GM12864 (cell line): Measurements from ENCODE around the gene TMEM25.

Experiments
- DNase-seq: peaks from one replicate; pipeline ENCODE4 v3.0.0-alpha.2; 2011; ENCODE audit warnings: low read depth
- H3K4me3 ChIP-seq: 2 replicates; pipeline ENCODE4 v1.5.1; 2011; ENCODE audit warnings: mild to moderate bottlenecking, low read depth, low read length, control low read depth
- TF ChIP-seq, protein P1 (sequence below): IDR thresholded peaks from 2 replicates; pipeline ENCODE4 v1.5.1; 2011; ENCODE audit warnings: low read depth, mild to moderate bottlenecking, moderate library complexity, low read length, control low read depth, inconsistent platforms; ENCODE audit errors: missing control alignments

TMEM25 gene

DNA sequence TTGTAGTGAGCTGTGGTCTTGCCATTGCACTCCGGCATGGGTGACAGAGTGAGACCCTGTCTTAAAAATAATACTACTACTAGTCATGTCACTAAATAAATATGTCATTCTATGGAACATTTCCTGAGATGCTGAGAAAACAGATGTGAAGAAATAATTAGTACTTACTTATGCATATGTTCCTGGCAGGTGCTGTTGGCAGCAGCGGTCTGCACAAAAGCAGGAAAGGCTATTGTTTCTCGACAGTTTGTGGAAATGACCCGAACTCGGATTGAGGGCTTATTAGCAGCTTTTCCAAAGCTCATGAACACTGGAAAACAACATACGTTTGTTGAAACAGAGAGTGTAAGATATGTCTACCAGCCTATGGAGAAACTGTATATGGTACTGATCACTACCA lies 50.1 kb downstream of the TMEM25 start:
- no peak for DNase-seq
- no peak overlapping the region for H3K4me3 ChIP-seq
- TF ChIP-seq, protein P1, sequence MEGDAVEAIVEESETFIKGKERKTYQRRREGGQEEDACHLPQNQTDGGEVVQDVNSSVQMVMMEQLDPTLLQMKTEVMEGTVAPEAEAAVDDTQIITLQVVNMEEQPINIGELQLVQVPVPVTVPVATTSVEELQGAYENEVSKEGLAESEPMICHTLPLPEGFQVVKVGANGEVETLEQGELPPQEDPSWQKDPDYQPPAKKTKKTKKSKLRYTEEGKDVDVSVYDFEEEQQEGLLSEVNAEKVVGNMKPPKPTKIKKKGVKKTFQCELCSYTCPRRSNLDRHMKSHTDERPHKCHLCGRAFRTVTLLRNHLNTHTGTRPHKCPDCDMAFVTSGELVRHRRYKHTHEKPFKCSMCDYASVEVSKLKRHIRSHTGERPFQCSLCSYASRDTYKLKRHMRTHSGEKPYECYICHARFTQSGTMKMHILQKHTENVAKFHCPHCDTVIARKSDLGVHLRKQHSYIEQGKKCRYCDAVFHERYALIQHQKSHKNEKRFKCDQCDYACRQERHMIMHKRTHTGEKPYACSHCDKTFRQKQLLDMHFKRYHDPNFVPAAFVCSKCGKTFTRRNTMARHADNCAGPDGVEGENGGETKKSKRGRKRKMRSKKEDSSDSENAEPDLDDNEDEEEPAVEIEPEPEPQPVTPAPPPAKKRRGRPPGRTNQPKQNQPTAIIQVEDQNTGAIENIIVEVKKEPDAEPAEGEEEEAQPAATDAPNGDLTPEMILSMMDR = no peak
